Measurements from ENCODE around the gene ADGRD1.

Gene ADGRD1

DNA sequence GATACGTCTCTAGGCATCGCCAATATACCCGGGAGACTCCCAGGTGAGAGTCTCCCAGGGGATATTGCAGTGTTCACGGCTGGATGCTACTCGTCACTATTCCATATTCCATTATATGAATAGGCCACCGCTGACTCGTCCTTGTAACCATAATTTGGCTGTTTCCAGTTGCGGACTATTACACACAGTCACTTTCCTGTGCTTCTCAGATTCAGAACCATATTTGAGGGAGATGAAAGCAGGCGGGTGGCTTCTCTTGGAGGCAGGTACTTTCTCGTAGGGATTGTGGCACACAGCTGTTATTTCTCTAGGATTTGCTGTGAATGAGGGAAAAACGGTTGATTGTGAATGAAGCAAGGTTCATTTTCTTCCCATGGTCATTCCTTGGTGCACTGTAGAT lies 73.0 kb downstream of the ADGRD1 start:
- no peak for FAIRE-seq

DNA sequence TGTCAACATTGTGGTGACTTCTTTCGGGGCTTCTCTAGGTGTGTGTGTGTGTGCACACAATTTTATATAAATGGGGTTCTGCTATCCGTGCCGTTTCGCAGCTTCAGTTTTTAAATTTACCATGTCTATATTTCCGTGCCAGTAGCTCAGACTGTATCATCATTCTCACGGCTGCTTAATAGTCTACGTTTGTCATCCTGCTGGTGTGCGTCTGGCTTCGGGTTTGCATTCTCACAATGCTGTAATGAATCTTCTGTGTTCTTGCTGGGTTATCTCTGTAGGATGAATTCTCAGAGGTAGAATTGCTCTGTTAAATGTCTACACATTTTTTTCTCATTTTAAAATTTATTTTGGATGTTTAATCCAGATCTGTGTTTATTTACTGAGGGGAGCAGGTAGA lies 73.6 kb downstream of the ADGRD1 start:
- no peak for FAIRE-seq

DNA sequence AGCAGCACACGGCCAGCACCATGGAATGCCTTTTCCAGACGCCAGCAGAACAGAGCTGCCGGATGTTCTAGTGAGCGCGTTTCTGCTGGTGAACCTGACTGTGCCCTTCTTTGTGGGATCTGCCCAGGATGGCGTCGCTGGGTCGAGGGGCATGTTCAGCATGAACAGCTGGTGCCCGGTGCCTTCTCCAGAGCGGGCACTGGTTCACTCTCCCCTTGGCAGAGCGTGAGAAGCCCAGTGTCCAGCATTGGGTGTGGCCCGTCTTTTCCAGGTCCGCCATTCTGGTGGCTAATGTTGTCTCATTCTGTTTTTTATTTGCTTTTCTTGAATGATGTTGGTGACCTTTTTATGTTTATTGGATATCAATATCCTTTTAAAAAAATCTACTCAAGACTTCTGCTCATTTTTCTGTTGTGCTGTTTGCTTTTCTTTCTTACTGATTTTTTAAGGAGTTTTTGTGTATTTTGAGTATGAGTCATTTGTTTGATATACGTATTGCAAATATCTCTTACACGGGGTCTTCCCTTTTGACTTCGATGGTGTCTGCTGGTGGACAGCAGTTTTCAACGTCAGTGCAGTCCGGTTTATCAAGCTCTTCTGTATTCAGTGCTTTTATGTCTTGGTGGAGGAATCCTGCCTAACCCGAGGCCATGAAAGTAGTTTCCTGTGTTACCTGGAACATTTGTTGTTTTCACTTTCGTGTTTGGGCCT lies 74.3 kb downstream of the ADGRD1 start:
- FAIRE-seq, result no peak

DNA sequence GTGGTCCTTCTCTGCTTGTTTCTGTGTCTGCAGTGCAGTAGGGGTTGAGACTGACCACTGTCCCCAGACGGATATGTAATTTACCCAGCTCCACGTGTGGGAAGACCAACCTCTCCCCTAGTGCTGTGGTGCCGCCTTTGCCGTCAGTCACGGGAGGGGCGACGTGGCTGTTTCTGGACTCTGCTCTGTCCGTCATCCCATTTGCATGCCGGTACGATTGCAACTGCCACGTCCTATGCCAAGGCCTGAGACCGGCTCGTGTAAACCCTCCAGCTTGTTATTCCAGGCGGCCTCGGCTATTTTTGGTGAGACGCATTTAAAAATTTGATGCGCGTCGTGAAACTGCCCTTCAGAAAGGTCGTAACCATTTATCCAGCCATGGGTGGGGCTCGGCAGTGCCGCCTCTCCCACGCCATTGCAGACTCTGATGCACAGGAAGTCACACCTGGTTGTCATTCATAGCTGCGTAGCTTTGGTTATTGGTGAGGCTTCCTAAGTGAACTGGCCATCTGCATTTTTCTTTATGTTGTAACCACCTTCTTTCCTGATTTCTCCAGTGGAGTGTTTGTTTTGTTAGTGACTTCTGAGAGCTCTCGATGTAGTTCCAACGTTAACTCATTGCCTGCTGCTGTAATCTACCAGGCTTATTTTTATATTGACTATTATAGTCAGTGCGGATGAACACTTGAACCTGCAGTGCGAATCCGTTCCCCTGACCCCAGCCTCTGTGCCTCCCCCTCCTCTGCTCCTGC lies 75.1 kb downstream of the ADGRD1 start:
- no peak for FAIRE-seq

DNA sequence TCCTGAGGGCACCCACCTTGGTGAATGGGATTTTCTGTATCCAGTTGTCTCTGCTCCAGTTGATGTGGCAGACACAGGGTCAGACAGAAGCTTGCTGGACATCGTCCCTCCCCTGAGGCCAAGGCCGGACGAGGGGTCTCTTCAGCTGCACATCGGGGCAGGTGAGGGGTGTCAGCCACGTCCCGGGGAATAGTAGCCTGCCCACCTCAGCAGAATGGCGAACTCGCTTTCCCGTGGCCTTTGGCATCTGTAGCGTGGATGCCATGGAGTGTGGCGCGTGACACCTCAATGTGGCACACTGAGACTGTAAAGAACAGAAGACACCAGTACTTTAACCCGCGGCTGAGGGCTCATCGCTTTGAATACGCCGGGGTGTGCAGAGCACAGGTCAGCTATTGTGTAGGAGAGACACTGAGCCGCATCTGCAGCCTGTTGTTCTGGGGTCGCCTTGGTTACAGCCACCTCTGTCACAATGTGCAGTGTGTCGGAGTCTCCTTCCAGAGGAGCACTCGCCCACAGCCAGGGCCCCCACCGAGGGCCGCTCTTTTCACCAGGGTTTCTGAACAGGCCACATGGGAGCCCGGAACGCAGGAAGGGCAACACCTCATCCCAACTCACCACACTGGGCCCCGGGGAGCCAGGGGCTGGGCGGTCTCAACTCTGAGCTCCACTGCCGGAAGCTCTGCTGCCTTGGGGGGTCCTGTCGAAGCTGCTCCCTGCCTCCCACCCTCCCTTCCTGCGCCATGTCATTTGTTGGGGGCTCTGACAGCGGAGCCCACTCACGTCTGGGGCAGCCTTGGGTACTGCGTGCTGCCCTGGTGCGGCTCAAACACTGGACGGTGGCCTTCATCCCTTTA lies 77.0 kb downstream of the ADGRD1 start:
- no peak for FAIRE-seq

DNA sequence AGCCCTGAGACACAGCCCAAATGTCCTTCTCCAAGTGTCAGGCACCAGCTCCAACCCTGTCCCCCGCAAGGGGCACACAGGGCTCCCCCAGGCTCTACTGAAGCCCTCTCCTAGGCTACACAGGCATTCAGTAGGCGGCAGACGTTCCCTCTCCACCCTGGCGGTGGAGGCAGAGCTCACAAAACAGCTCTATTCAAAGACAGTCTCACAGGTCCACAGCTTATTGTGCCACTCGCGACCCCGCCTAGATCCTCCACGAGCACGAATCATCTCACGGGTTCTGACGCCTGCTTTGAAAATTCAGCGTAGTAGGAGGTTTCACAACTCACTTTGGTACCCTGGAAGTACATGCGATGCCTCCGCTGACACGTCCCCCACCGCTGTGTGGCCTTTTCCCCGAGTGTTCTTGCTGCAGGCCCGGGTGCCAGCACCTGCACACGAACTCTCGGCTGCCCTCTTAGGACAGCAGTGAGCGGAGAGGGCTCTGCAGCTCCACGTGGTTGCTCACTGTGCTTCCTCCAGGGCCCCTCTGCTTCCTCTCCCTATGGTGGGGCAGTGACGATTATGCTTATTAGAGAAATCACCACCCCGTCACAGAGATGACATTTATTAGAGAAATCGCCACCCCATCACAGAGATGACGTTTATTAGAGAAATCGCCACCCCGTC lies 78.5 kb downstream of the ADGRD1 start:
- FAIRE-seq, result no peak

DNA sequence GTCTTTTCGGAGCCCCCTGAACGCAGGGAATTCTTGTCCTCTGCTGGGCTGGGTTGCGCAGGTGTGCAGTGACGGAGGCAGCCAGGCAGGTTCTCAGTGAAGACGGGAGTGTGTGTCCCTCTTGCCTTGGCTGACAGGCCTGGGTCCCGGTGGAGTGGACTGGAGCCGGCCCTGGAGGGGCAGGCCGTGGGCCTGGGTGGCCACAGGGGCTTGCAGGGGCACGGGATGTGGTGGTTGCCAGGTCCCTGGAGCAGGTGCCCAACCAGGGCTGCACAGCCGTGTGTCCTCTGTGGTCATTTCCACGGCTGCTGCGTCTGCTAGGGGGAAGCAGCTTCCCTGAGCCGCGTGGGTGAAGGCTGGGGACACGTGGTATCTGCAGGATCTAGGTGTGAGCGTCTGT lies 79.8 kb downstream of the ADGRD1 start:
- no peak for FAIRE-seq

DNA sequence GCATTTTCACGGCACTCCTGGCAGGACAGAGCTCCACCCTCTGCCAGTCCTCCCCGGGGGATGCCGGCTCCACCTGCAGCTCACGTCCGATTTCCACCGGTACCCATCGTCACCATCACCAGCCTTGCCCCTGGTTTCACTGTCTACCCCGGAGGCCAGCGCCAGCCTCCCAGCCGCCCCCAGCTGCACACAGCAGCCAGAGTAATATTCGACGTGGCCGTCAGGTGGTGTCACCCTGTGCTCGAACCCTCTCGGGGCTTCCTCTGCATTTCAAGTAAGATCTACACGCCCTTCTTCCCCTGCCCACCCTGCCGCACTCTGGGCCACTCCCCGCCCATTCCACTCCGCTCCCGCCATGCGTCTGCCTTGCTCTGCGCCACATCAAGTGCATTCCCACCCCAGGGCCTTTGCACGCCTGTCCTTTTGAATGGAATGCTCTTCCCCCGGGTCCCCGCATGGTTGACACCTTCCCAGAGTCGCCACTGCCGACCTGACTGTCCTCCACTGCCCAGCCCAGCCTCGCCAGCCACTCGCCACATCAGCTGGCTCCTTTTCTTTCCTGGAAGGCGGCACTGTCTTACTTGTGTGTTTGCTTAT lies 80.3 kb downstream of the ADGRD1 start:
- no peak for FAIRE-seq

DNA sequence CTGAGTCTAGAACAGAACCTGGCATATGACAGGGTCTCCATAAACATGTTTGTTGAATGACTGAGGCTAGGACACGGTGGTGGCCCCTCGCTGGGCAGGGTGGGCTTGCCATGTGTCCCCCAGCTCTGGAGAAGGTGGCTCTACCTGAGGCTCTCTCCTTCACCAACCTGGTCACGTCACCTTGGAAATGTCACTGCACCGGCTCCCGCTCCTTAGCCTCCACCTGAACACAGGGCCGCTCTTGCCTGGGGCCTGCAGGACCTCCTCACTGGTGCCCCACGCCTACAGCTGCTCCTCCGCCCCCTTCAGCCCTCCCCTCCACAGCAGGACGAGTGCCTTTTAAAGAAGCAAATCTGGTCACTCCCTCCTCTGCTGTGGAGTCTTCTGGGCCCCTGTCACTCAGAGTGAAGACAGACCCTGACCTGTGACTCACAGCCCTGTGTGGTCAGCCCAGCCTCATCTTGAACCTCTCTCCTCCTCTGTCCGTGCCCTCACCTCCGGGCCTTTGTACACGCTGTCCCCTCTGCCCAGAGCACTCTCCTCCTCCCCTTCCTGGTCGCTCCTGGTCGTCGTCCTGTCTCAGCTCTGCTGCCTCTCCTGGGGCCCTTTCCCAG lies 81.0 kb downstream of the ADGRD1 start:
- no peak for FAIRE-seq

DNA sequence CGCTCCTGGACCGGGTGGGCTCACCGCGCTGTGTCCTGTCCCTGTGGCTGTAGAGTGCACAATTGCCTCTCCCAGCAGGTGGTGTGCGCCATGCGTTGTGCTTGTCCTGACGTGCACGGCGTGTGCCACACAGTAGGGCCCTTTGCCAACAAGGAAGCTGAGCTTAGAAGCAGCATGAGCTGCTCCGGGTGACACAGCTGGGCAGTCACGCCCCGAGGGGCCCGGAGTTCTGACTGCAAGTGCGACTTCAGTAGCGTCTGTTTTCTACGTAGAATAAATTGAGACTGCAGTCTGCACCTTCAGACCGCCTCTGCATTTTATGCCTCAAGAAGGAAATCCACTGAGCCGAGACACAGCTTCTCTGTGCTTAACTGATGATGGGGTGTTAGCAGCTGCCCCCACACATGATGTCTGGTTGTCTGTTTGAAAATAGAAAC lies 81.6 kb downstream of the ADGRD1 start:
- no peak for FAIRE-seq

DNA sequence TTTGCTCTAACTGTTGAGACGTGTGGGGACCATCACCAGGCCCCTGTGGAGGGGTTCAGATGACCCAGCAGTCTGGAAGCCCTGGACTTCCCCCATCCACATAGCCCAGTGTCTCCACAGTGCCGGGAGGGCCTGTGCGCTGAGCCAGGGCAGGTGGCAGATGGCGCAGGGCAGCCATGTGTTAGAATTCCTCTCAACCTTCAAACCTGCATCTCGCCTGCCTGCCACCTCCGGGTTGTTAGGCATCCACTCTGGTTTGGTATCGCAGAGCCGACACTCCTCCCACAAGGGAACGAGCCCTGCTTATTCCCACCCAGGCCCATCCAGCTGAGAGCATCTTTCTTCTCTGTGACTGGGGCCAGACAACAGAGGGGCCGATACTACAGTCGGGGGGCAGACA lies 84.5 kb downstream of the ADGRD1 start:
- no peak for FAIRE-seq

DNA sequence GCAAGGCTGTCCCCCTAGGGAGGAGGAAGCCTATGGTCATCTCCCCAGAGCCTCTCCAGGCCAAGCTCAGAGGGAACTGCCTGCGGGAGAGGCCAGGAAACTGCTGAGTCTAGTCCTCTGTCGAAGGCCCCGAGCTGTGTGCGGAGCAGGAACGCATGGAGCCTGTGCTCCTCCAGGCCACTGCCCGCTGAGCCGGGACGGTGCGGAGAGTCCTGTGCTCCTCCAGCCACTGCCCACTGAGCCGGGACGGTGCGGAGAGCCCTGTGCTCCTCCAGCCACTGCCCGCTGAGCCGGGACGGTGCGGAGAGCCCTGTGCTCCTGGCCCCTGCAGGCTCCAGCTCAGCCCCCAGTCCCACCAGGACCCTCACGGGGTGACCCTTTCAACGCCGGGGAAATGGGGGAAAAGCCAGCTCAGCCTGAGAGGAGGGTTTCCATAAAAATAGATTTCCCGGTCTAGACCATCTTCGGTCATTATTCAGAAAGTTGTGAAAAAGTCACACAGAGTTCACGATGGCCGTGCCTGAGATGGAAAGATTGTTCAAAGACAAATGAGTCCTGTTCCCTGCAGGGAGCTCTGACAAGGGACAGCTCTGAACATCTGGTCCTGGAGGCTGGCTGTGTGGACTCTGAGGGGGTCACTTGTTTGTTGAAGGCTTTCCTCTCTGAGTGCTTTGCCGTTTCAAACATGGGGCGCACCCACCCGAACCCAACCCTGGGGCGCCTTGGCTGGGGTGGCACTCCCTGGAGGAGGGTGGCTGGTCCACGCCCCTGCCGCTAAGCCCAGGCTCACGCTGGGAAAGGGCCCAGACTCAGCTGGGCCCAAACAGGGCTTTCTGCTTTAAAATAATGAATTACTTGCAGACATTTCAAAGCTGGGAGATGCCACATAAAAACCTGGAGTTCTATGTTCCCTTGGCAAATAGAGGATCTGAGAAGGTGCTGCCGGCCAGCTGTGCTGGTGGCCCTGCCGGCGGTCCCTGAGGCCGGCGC lies 85.5 kb downstream of the ADGRD1 start:
- FAIRE-seq, result no peak

DNA sequence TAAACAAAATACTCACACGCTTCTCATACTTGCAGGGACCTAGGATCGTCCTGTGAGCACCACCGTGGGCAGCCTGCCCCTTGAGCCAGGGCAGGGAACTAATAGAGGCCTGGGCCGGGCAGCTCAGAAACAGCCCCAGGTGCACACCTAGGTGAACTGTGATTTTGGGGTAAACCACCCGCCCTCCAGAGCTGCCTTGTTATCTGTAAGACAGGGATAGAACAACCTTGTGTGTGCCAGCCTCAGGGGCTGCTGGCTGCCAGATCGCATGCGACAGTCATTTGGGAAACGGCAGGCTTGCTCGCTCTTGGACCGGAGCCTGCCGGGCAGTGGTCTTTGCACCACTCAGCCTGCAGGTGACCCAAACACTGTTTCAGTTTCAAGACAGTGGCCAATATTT lies 86.8 kb downstream of the ADGRD1 start:
- FAIRE-seq, result no peak

DNA sequence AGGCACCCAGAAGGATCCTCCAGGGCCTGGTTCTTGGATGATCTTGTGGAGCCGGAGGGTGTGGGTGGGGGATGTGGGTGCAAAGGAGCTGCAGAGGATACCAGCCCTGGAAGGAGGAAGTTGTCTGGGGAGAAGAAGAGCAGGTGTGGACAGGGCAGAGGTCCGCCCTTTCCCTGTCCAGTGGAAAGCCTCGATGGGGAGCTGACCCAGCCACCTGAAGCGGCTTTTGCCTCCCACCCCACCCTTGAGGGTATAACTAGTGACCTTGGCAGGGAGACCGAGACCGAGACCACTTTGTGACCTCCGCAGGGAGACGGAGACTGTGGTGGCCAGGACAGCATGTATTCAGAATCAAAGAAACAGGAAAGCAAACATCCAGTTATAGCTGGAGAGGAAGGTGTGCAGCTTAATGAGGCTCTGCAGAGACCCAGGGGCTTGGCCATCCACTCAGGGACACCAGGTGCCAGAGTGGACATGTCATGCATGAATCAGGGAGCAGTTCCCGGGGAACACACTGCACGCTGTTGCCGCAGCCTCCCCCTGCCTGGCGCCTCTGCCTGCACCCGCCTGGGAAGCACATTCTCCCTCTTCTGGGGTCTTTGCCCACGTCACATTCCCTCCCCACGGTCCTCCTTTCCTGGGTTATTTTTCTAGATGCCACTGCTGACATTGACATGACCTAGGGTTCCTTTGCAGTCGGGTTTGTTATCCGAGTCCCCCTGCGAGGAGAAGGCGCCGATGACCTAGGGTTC lies 87.7 kb downstream of the ADGRD1 start:
- no peak for FAIRE-seq

DNA sequence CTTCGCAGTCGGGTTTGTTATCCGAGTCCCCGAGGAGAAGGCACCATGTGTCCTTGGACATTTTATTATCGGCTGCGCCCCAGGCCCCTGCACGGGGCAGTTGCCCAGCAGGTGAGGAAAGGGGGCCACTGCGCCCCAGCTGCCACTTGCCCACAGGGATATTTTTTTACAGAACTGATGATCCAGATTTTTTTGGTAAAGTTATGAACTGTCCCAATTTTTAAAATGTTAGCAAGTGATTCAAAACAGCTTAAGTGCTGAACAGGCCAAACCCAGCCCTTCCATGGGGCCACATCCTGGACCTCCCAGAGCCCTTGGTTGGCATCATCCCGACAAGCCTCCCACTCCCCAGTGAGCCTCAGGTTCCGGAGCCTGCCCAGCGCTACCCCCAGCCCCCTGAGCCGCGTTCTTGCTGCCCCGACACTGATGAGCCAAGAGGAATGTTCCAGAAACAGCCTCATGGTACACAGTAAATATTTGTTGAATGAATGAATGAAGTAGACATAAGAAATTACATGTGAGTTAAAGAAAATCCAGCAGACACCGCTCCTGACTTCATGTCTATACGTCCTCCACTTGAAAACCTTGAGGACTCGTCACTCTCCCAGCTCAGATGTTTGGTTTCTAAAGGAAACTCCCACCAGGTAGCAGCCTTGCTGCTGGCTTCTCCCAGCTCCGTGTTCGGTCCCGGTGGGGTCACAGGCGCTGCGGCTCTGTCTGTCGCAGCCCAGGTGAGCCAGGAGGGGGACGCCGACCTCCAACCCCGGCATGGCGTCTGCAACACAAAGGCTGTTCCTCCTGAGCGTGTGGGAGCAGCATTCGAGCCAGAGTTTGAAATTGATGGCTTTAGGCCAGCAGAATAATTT lies 88.5 kb downstream of the ADGRD1 start:
- no peak for FAIRE-seq

DNA sequence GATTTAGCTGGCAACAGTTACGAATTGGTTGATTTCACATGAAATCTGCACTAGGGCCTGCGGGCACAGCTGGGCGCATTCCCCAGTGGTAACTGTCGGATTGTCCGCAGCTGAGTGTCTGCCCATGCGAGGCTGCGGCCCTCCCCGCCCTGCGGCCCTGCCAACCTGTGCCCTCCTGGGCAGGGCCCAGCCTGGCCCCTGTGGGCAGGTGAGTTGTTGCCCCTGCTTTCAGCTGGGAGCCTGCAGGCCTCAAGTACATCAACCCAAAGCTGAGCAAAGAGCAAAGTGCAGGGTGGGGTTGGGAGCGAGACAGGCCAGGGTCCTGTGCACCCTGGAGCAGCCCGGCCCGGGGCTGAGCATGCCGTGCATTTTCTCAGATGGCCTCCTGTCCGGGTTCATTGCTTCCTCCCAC lies 89.1 kb downstream of the ADGRD1 start:
- no peak for FAIRE-seq

DNA sequence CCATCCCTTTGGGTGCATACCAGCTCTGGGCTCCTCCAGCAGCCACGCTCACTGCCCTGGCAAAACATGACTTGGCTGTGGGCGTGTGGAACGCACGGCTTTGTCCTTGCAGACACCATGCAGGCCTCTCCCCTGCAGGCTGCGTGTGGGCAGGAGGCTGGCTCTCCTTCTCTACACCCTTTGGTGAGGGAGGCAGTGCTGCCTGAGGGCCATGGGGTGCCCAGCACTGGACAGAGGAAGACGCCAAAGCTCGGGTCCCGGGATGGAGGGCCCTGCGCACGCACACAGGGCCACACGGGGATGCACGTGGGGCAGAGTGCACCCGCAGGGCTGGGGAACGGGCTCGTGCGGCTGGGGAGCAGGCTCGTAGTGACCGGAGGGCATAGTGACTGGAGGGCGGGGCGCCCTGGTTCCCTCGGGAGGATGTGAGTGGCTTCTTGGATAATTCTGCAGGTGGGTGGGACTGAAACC lies 89.7 kb downstream of the ADGRD1 start:
- no peak for FAIRE-seq

DNA sequence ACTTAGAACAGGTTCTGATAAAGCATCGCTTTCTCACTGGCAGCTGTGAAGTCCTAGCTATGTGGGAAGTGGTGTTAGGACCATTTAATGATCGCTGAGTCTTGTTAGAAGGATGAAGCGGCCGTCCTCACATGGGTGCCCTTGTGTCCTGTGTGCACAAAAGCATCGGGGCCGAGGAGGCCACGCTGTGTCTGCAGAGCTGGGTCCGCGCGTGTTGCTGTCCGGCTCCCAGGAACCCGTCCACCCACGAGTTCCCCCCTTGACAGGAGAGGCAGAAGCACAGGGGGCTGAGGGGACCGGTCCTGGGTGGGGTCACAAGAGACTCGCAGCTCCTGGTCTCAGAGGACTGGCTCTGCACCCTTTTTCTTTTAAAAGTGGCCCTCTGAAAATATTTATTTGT lies 90.4 kb downstream of the ADGRD1 start:
- no peak for FAIRE-seq

Data from colon (tissue), 2 donors.